ENCODE measurements around the gene ZNF839.

GRCh38 chr14:102346645-102347044 lies 27.1 kb downstream of the ZNF839 start:
- no peak for TF ChIP-seq BHLHE40 (IDR thresholded peaks at IDR 0.05; ENCODE audit: borderline replicate concordance)
- no peak for TF ChIP-seq NFRKB (IDR thresholded peaks at IDR 0.05)
- no peak for TF ChIP-seq SP1 (IDR thresholded peaks at IDR 0.05)
- TF ChIP-seq ZNF384 (IDR thresholded peaks at IDR 0.05), result no peak

Measured in HEK293T (cell line).